Endodermal cell (in vitro differentiated cells): ENCODE data around the gene MAP4K3. TPM values are rescaled to one million over a fixed set of nuclear protein-coding genes. Genes with fewer than 3 reads are reported as not detected.

Experiments
- DNase-seq: peaks from one replicate; pipeline ENCODE4 v3.0.0-alpha.2; 2017
- H3K27ac ChIP-seq: 2 replicates; pipeline ENCODE4 v1.5.1; 2013; ENCODE audit warnings: mild to moderate bottlenecking, low read depth, low read length, moderate library complexity
- H3K27me3 ChIP-seq: 2 replicates; pipeline ENCODE4 v1.6.1; 2013; ENCODE audit warnings: mild to moderate bottlenecking, low read length, moderate library complexity; ENCODE audit not compliant: insufficient read depth, control insufficient read depth, poor library complexity, severe bottlenecking
- H3K36me3 ChIP-seq: 2 replicates; pipeline ENCODE4 v1.7.0; 2013; ENCODE audit warnings: mild to moderate bottlenecking, low read length, moderate library complexity; ENCODE audit not compliant: control insufficient read depth, insufficient read depth
- H3K4me1 ChIP-seq: one replicate; pipeline ENCODE4 v1.7.0; 2013; ENCODE audit warnings: low read length; ENCODE audit not compliant: control insufficient read depth, insufficient read depth
- H3K4me3 ChIP-seq: 2 replicates; pipeline ENCODE4 v1.5.1; 2013; ENCODE audit warnings: mild to moderate bottlenecking, low read length, moderate library complexity
- H3K9ac ChIP-seq: 2 replicates; pipeline ENCODE4 v1.6.1; 2013; ENCODE audit warnings: mild to moderate bottlenecking, low read length, moderate library complexity; ENCODE audit not compliant: poor library complexity, severe bottlenecking; ENCODE audit errors: extremely low read depth
- H3K9me3 ChIP-seq: 2 replicates; pipeline ENCODE4 v1.6.1; 2013; ENCODE audit warnings: mild to moderate bottlenecking, low read length, moderate library complexity; ENCODE audit not compliant: control insufficient read depth
- H3K27ac Mint-ChIP-seq: 2 replicates; pipeline ENCODE4 v1.8.0; 2020; ENCODE audit warnings: mixed read lengths
- H3K27me3 Mint-ChIP-seq: 2 replicates; pipeline ENCODE4 v1.8.0; 2021; ENCODE audit warnings: mild to moderate bottlenecking, mixed read lengths; ENCODE audit not compliant: insufficient read depth
- H3K36me3 Mint-ChIP-seq: 2 replicates; pipeline ENCODE4 v1.8.0; 2020; ENCODE audit warnings: low read depth, mixed read lengths
- H3K4me1 Mint-ChIP-seq: 2 replicates; pipeline ENCODE4 v1.8.0; 2020; ENCODE audit warnings: mixed read lengths
- H3K4me3 Mint-ChIP-seq: 2 replicates; pipeline ENCODE4 v1.8.0; 2020; ENCODE audit warnings: mild to moderate bottlenecking, moderate library complexity, mixed read lengths
- H3K9me3 Mint-ChIP-seq: 2 replicates; pipeline ENCODE4 v1.8.0; 2020; ENCODE audit warnings: mild to moderate bottlenecking, mixed read lengths
- WGBS, 2 experiments: methylation state at CpG; one replicate each; pipeline versions ENCODE4 v1.1.5 to v1.1.7; 2013; ENCODE audit warnings: missing lambda C conversion rate in 2 of 2, mixed read lengths in 1 of 2; ENCODE audit not compliant: insufficient coverage in 1 of 2, insufficient read length in 1 of 2; 5-methylcytosine and 5-hydroxymethylcytosine counted together
- total RNA-seq, 2 donors: library from RNA; stranded (reverse); fragmentation: NEBNext Ultra II Directional in 1 of 2; extraction: Animal tissue kit (Norgen Biotek cat#: 25700) in 1 of 2; gene quantifications; 2 replicates in 1 of 2; 3 replicates in 1 of 2; pipeline ENCODE4 v1.2.1, GENCODE V29; 2021
- TF ChIP-seq, protein P1 (sequence below): fragments of 200-600 bp; sonication (generic); conservative IDR thresholded peaks from 2 replicates; pipeline ENCODE4 v1.5.0; 2021; ENCODE audit warnings: antibody characterized with exemption, mild to moderate bottlenecking

MAP4K3 gene
- total RNA-seq, 2 donors from 2014 or later = 39.1 to 45.5 TPM

DNA sequence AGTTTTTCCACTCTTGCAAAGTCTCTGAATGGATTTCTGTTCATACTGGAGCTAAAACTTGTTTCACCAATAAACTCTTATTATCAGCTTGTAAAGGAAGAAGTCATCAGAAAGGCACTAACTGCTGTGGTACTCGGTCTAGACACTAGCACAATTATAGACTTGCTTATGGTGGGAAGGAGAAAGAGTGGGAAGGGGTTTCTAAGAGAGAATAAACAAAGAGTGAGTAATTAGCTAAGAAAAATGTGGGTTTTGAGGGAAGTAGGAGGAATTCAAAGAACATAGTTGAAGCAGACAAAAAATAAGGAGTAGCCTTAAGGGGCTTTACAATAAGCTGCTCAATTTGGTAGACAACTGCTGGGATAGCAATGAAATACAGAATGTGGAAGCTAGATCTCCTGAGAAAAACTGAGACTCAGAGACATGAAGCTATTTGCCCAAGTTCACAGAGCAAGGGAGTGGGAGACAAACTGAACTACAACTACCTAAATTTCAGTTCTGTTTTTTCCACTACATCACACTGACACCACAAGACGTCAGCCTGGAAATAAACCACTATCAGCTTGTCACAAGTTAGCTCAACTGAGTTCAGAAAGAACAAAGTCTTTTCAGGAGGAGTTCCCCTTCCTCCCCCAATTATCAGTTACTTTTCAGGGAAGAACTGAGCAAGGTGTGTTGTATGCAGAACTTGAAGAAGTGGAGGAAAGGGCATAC lies 59.7 kb downstream of the MAP4K3 start:
- 62 to 83% methylated on average over 2 of the region's 2 CpGs for WGBS, 2 experiments
- Histone ChIP-seq H3K9me3 (peaks cover 29% of the 10 kb centered on the region), H3K27me3 (no peaks in the 10 kb centered on the region), H3K27ac (no peak overlapping the region), H3K36me3 (peaks cover 36% of the 10 kb centered on the region), H3K9ac (no peak overlapping the region), H3K4me1 (peaks cover 11% of the 10 kb centered on the region), H3K4me3 (no peak overlapping the region)
- Mint-ChIP-seq H3K27me3 (no peaks in the 10 kb centered on the region), H3K36me3 (peaks cover 33% of the 10 kb centered on the region), H3K4me3 (no peak overlapping the region), H3K9me3 (peaks cover 28% of the 10 kb centered on the region), H3K27ac (peak overlapping the region; percentile 19), H3K4me1 (peaks cover 21% of the 10 kb centered on the region)
- TF ChIP-seq, protein P1, sequence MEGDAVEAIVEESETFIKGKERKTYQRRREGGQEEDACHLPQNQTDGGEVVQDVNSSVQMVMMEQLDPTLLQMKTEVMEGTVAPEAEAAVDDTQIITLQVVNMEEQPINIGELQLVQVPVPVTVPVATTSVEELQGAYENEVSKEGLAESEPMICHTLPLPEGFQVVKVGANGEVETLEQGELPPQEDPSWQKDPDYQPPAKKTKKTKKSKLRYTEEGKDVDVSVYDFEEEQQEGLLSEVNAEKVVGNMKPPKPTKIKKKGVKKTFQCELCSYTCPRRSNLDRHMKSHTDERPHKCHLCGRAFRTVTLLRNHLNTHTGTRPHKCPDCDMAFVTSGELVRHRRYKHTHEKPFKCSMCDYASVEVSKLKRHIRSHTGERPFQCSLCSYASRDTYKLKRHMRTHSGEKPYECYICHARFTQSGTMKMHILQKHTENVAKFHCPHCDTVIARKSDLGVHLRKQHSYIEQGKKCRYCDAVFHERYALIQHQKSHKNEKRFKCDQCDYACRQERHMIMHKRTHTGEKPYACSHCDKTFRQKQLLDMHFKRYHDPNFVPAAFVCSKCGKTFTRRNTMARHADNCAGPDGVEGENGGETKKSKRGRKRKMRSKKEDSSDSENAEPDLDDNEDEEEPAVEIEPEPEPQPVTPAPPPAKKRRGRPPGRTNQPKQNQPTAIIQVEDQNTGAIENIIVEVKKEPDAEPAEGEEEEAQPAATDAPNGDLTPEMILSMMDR = no peak
- no peak for DNase-seq

DNA sequence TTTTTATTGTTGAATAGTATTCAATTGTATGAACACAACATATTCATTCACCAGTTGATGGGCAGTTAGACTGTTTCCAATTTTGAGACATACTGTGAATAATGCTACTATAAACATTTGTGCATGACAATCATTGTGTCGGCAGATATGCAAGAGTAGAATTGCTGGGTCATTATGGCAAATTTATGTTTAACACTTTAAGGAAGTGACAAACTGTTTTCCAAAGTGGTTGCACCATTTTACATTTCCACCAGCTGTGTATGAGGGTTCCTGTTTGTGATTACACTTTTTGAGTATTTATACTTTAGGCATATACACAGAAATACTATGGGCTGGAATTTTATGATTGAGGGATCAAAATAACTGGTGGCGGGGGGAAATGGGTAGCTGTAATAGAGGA lies 61.2 kb downstream of the MAP4K3 start:
- peaks cover 36% of the 10 kb centered on the region for H3K36me3 ChIP-seq
- Mint-ChIP-seq H3K4me1 (peaks cover 12% of the 10 kb centered on the region), H3K4me3 (no peak overlapping the region), H3K27me3 (no peaks in the 10 kb centered on the region), H3K9me3 (peaks cover 28% of the 10 kb centered on the region), H3K36me3 (peaks cover 35% of the 10 kb centered on the region), H3K27ac (no peak overlapping the region)
- H3K9me3 ChIP-seq = peaks cover 32% of the 10 kb centered on the region
- H3K27me3 ChIP-seq = no peaks in the 10 kb centered on the region
- DNase-seq = no peak
- peak overlapping the region; percentile 8 for H3K4me3 ChIP-seq
- no peak overlapping the region for H3K9ac ChIP-seq
- WGBS, 2 experiments = 84 to 100% methylated on average over 1 to 2 of the region's 2 CpGs
- TF ChIP-seq, protein P1 = no peak
- peaks cover 6% of the 10 kb centered on the region for H3K4me1 ChIP-seq
- H3K27ac ChIP-seq = no peak overlapping the region

DNA sequence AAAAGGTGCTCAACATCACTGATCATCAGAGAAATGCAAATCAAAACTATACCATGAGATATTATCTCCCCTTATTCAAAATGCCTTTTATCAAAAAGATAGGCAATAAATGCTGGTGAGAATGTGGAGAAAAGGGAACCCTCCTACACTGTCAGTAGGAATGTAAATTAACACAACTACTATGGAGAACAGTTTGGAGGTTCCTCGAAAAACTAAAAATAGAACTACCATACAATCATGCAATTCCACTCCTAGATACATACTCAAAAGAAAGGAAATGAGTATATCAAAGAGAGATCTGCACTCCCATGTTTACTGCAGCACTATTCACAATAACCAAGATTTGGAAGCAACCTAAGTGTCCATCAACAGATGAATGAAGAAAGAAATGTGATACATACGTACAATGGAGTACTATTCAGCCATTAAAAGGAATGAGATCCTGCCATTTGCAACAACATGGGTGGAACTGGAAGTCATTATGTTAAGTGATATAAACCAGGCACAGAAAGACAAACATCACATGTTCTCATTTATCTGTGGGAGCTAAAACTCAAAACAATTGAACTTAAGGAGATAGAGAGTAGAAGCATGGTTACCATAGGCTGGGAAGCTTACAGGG lies 63.8 kb downstream of the MAP4K3 start:
- Histone ChIP-seq H3K27ac (no peak overlapping the region), H3K9me3 (peaks cover 32% of the 10 kb centered on the region), H3K36me3 (peaks cover 43% of the 10 kb centered on the region), H3K4me1 (peaks cover 6% of the 10 kb centered on the region), H3K4me3 (no peak overlapping the region), H3K9ac (no peak overlapping the region), H3K27me3 (no peaks in the 10 kb centered on the region)
- Mint-ChIP-seq H3K4me3 (no peak overlapping the region), H3K36me3 (peaks cover 42% of the 10 kb centered on the region), H3K27ac (no peak overlapping the region), H3K27me3 (no peaks in the 10 kb centered on the region), H3K9me3 (peaks cover 28% of the 10 kb centered on the region), H3K4me1 (peaks cover 12% of the 10 kb centered on the region)
- WGBS, 2 experiments = 50 to 100% methylated on average over 1 to 2 of the region's 2 CpGs
- DNase-seq = no peak
- TF ChIP-seq, protein P1 = no peak
